ENCODE data around the gene PITPNM3.

DNA sequence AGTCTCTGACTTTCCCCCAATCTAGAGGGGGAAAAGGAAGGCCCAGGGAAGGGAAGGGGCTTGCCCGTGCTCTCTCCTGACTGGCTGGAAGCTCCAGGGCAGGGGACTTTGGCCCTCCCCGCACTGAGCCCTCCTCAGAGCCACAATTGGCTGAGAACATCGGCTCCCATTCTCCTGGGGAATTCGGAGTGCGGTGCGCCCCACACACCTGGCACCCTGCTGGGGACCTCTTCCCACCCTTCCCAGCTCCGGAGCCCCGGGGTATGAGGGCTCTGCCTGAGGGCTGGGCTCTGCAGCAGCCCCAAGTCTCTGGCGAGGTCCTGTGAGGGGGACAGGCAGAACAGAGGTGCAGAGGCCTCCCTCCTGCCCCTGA, 76.1 kb downstream of the PITPNM3 start:
- TF ChIP-seq CTCF (IDR thresholded peaks at IDR 0.05), result no peak
- no peak for TF ChIP-seq POLR2A (IDR thresholded peaks at IDR 0.05)
- no peak for TF ChIP-seq POLR2AphosphoS5 (IDR thresholded peaks at IDR 0.05)
